Measurements from ENCODE around the gene L3MBTL4.

- TF ChIP-seq SP1 (IDR thresholded peaks at IDR 0.05) (no peak), TAF1 (conservative IDR thresholded peaks at IDR 0.05) (no peak), CTCF (IDR thresholded peaks at IDR 0.05; ENCODE audit: low read depth, low read length, missing input control) (no peak), JUND (IDR thresholded peaks at IDR 0.05) (no peak), ATF3 (IDR thresholded peaks at IDR 0.05) (no peak)
Measured at GRCh38 chr18:6155707-6156106, 259.0 kb downstream of the L3MBTL4 start.

Measured in liver (tissue), 3 donors.